EH (cell line): ENCODE measurements around the gene TENM3.
"Not testable (repeated sequence)": the region's sequence is repeated elsewhere in the genome, so short reads cannot be mapped to it uniquely, and the experiment has no call there.

ENCODE experiments used
- DNase-seq: peaks from one replicate; pipeline ENCODE4 v3.0.0-alpha.2; 2015; ENCODE audit warnings: low read depth

The TENM3 gene

GRCh38 chr4:182243204-182243603, at the start of gene TENM3:
Gene TENM3, plus strand, starts transcription at chr4:182243402. Its CDS starts 80,619 bp downstream, at chr4:182324021.
- DNase-seq: not testable (repeated sequence)

- DNase-seq: no peak
These were observed 48.9 kb upstream of the TENM3 start for GRCh38 chr4:182194091-182194824.

- no peak for DNase-seq
These were observed 45.6 kb upstream of the TENM3 start for GRCh38 chr4:182197611-182198010.

- no peak for DNase-seq
These were observed 41.3 kb upstream of the TENM3 start for GRCh38 chr4:182201871-182202270.

- no peak for DNase-seq
These were observed 40.6 kb upstream of the TENM3 start for GRCh38 chr4:182202650-182203049.

GRCh38 chr4:182203872-182204411, 39.3 kb upstream of the TENM3 start:
- no peak for DNase-seq

- DNase-seq: no peak
These were observed 37.9 kb upstream of the TENM3 start for GRCh38 chr4:182205306-182205705.

GRCh38 chr4:182206266-182206665, 36.9 kb upstream of the TENM3 start:
- no peak for DNase-seq

- peak; percentile 15 for DNase-seq
These were observed 36.3 kb upstream of the TENM3 start for GRCh38 chr4:182206916-182207315.

- DNase-seq: peak; percentile 93
These were observed 35.3 kb upstream of the TENM3 start for GRCh38 chr4:182207830-182208396.

- no peak for DNase-seq
These were observed 34.6 kb upstream of the TENM3 start for GRCh38 chr4:182208526-182209050.

- peak; percentile 67 for DNase-seq
These were observed 30.9 kb upstream of the TENM3 start for GRCh38 chr4:182212211-182212761.

GRCh38 chr4:182213004-182213403, 30.2 kb upstream of the TENM3 start:
- no peak for DNase-seq

- DNase-seq: no peak
These were observed 28.1 kb upstream of the TENM3 start for GRCh38 chr4:182215148-182215547.

- DNase-seq: no peak
These were observed 27.2 kb upstream of the TENM3 start for GRCh38 chr4:182216005-182216404.

- peak; percentile 67 for DNase-seq
These were observed 23.7 kb upstream of the TENM3 start for GRCh38 chr4:182219411-182220056.

- no peak for DNase-seq
These were observed 21.2 kb upstream of the TENM3 start for GRCh38 chr4:182221987-182222386.

- no peak for DNase-seq
These were observed 20.4 kb upstream of the TENM3 start for GRCh38 chr4:182222766-182223165.

GRCh38 chr4:182223708-182224107, 19.5 kb upstream of the TENM3 start:
- no peak for DNase-seq

GRCh38 chr4:182224192-182224850, 18.9 kb upstream of the TENM3 start:
- DNase-seq: no peak

GRCh38 chr4:182225257-182225852, 17.8 kb upstream of the TENM3 start:
- no peak for DNase-seq

GRCh38 chr4:182227611-182228010, 15.6 kb upstream of the TENM3 start:
- no peak for DNase-seq
